HL-60 (cell line): Measurements from ENCODE around the gene BIRC5.

ENCODE experiments used
- GABPA ChIP-seq: IDR thresholded peaks from 2 replicates; pipeline ENCODE4 v1.6.1; 2012; ENCODE audit warnings: low read depth
- POLR2AphosphoS5 ChIP-seq: IDR thresholded peaks from 2 replicates; pipeline ENCODE4 v1.6.1; 2012; ENCODE audit warnings: low read depth
- SPI1 ChIP-seq: IDR thresholded peaks from 2 replicates; pipeline ENCODE4 v1.6.1; 2012; ENCODE audit warnings: low read depth, mild to moderate bottlenecking, borderline replicate concordance
- TF ChIP-seq, protein P1 (sequence below): IDR thresholded peaks from one replicate; pipeline ENCODE4 v1.5.1; 2011; ENCODE audit warnings: low read length, control low read depth, inconsistent platforms; ENCODE audit not compliant: insufficient read depth
- TF ChIP-seq, protein P2 (sequence below): IDR thresholded peaks from 2 replicates; pipeline ENCODE4 v1.6.1; 2012; ENCODE audit warnings: low read depth; ENCODE audit not compliant: insufficient replicate concordance

DNA sequence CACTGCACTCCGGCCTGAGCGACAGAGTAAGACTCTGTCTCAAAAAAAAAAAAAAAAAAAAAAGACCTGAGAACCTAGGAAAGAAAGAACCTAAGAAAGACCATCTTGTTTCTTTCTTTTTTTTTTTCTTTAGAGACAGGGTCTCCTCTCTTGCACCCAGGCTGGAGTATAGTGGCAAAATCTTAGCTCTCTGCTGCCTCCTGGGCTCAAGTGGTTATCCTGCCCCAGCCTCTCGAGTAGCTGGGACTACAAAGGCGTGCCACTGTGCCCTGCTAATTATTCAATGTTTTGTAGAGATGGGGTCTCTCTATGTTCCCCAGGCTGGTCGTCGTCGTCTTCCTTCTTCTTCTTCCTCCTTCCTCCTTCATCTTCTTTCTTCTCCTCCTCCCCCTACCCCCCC, 7.8 kb upstream of the BIRC5 start:
- TF ChIP-seq, protein P1, sequence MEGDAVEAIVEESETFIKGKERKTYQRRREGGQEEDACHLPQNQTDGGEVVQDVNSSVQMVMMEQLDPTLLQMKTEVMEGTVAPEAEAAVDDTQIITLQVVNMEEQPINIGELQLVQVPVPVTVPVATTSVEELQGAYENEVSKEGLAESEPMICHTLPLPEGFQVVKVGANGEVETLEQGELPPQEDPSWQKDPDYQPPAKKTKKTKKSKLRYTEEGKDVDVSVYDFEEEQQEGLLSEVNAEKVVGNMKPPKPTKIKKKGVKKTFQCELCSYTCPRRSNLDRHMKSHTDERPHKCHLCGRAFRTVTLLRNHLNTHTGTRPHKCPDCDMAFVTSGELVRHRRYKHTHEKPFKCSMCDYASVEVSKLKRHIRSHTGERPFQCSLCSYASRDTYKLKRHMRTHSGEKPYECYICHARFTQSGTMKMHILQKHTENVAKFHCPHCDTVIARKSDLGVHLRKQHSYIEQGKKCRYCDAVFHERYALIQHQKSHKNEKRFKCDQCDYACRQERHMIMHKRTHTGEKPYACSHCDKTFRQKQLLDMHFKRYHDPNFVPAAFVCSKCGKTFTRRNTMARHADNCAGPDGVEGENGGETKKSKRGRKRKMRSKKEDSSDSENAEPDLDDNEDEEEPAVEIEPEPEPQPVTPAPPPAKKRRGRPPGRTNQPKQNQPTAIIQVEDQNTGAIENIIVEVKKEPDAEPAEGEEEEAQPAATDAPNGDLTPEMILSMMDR, result no peak
- TF ChIP-seq POLR2AphosphoS5, result no peak
- TF ChIP-seq, protein P2, sequence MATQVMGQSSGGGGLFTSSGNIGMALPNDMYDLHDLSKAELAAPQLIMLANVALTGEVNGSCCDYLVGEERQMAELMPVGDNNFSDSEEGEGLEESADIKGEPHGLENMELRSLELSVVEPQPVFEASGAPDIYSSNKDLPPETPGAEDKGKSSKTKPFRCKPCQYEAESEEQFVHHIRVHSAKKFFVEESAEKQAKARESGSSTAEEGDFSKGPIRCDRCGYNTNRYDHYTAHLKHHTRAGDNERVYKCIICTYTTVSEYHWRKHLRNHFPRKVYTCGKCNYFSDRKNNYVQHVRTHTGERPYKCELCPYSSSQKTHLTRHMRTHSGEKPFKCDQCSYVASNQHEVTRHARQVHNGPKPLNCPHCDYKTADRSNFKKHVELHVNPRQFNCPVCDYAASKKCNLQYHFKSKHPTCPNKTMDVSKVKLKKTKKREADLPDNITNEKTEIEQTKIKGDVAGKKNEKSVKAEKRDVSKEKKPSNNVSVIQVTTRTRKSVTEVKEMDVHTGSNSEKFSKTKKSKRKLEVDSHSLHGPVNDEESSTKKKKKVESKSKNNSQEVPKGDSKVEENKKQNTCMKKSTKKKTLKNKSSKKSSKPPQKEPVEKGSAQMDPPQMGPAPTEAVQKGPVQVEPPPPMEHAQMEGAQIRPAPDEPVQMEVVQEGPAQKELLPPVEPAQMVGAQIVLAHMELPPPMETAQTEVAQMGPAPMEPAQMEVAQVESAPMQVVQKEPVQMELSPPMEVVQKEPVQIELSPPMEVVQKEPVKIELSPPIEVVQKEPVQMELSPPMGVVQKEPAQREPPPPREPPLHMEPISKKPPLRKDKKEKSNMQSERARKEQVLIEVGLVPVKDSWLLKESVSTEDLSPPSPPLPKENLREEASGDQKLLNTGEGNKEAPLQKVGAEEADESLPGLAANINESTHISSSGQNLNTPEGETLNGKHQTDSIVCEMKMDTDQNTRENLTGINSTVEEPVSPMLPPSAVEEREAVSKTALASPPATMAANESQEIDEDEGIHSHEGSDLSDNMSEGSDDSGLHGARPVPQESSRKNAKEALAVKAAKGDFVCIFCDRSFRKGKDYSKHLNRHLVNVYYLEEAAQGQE, result no peak
- TF ChIP-seq GABPA, result no peak
- no peak for TF ChIP-seq SPI1
